OCI-M1 (cell line): ENCODE measurements around the gene TRAF1.

ENCODE experiments used
- DNase-seq: peaks from one replicate; lab custom pipeline; 2025; lab: John Stamatoyannopoulos, UW

TRAF1 gene

GRCh38 chr9:120941046-120941770 lies 14.6 kb upstream of the TRAF1 start:
- no peak for DNase-seq

- no peak for DNase-seq
Observed at GRCh38 chr9:120940573-120940972, 14.0 kb upstream of the TRAF1 start.

- no peak for DNase-seq
Observed at GRCh38 chr9:120938851-120939250, 12.3 kb upstream of the TRAF1 start.

GRCh38 chr9:120937596-120937995 lies 11.0 kb upstream of the TRAF1 start:
- DNase-seq: no peak

- no peak for DNase-seq
Observed at GRCh38 chr9:120937127-120937526, 10.5 kb upstream of the TRAF1 start.

GRCh38 chr9:120936764-120937122 lies 10.1 kb upstream of the TRAF1 start:
- no peak for DNase-seq

GRCh38 chr9:120936011-120936763 lies 9.6 kb upstream of the TRAF1 start:
- DNase-seq: peak; percentile 92

GRCh38 chr9:120935383-120935857 lies 8.8 kb upstream of the TRAF1 start:
- peak; percentile 92 for DNase-seq

- no peak for DNase-seq
Observed at GRCh38 chr9:120934281-120934680, 7.7 kb upstream of the TRAF1 start.

GRCh38 chr9:120933310-120934055 lies 6.9 kb upstream of the TRAF1 start:
- DNase-seq: no peak

GRCh38 chr9:120932086-120932823 lies 5.7 kb upstream of the TRAF1 start:
- no peak for DNase-seq

- peak; percentile 71 for DNase-seq
Observed at GRCh38 chr9:120931231-120932085, 4.9 kb upstream of the TRAF1 start.

- no peak for DNase-seq
Observed at GRCh38 chr9:120929229-120929791, 2.7 kb upstream of the TRAF1 start.

GRCh38 chr9:120928483-120929228 lies 2.1 kb upstream of the TRAF1 start:
- peak; percentile 67 for DNase-seq

GRCh38 chr9:120928015-120928482 lies 1.5 kb upstream of the TRAF1 start:
- no peak for DNase-seq

GRCh38 chr9:120927269-120928014 lies 846 bp upstream of the TRAF1 start:
- no peak for DNase-seq

- DNase-seq: peak; percentile 31
Observed at GRCh38 chr9:120925535-120926396, 830 bp downstream of the TRAF1 start.
